Measurements from ENCODE around the gene ASB5. TPM values are rescaled to one million over a fixed set of nuclear protein-coding genes. Genes with fewer than 3 reads are reported as not detected.

ASB5 gene
- total and polyA plus RNA-seq, 2 of the 8 experiments (the other 6 are each of a cell fraction or from before 2014, with no cell fraction given): 0.02 TPM; not detected in 1

DNA sequence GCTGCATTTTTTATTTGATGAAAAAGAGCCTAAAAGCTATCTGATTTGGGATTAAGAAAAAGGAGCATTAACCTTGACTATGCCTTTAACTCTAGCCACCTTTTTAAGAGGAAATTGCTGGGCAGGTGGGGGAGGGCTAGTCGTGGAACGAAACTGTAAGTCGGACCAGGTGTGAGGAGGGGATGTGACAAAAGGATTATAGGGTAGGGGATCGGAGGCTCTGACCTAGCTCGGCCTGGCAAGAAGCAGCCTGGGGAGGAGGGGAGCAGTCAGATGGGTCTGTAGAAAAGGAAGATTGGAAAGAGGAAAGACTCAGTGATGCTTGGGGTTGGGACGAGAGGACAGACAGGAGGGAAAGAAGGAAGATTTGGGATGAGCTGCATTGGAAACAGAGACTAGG, 29.6 kb upstream of the ASB5 start:
- Histone ChIP-seq H3K36me3 (ENCODE audit: control insufficient read depth in 2 of 4, insufficient read depth in 4 of 4, low read length in 3 of 4) (no peaks in the 10 kb centered on the region), H3K23ac (ENCODE audit: insufficient read length) (no peak overlapping the region), H2BK5ac (ENCODE audit: low read depth, low read length) (no peak overlapping the region), H3K4me2 (ENCODE audit: insufficient read depth in 1 of 2, low read depth in 2 of 2, low read length in 2 of 2) (no peak overlapping the region), H2BK120ac (replicated peaks; ENCODE audit: low read depth, low read length) (no peak overlapping the region), H3K79me2 (ENCODE audit: control insufficient read depth in 1 of 2, insufficient read depth in 2 of 2, low read length in 2 of 2) (no peaks in the 10 kb centered on the region), H2BK15ac (ENCODE audit: low read length) (no peak overlapping the region), H3K4me3 (ENCODE audit: extremely low read depth in 1 of 4, insufficient read depth in 2 of 4, low read depth in 3 of 4, low read length in 4 of 4) (no peak overlapping the region), H3K79me1 (ENCODE audit: low read depth, low read length) (no peaks in the 10 kb centered on the region), H3K4ac (replicated peaks; ENCODE audit: insufficient read length, low read depth, low read length) (no peak overlapping the region), H3K23me2 (ENCODE audit: low read depth, low read length) (no peaks in the 10 kb centered on the region), H2BK12ac (ENCODE audit: low read depth, low read length) (no peak overlapping the region), H3K27me3 (replicated peaks in 1 of 4; ENCODE audit: control insufficient read depth in 3 of 4, extremely low read depth in 1 of 4, insufficient read depth in 3 of 4, low read length in 3 of 4) (peaks cover 0 to 3% (median 0%) of the 10 kb centered on the region in 4 experiments; a peak in 3 of 7 replicates), H2BK20ac (ENCODE audit: low read length) (no peak overlapping the region), H3K14ac (ENCODE audit: insufficient read length) (no peak overlapping the region), H4K8ac (ENCODE audit: extremely low read depth, insufficient read depth, low read length) (no peak overlapping the region), H4K5ac (ENCODE audit: insufficient read length, low read depth, low read length) (no peak overlapping the region), H3K4me1 (replicated peaks in 1 of 4; ENCODE audit: control insufficient read depth in 3 of 4, insufficient read depth in 4 of 4, low read length in 3 of 4) (peaks cover 0 to 4% (median 0%) of the 10 kb centered on the region in 4 experiments; a peak in 1 of 7 replicates), H4K91ac (replicated peaks; ENCODE audit: insufficient read length, low read length) (no peak overlapping the region), H3K9ac (replicated peaks in 1 of 4; ENCODE audit: extremely low read depth in 1 of 4, low read depth in 3 of 4, low read length in 3 of 4) (no peak overlapping the region), H3K27ac (ENCODE audit: low read depth, low read length) (no peak overlapping the region), H2AK5ac (ENCODE audit: low read depth, low read length) (no peak overlapping the region), H2AFZ (ENCODE audit: low read length) (no peak overlapping the region), H3K9me3 (ENCODE audit: insufficient read depth in 2 of 2, low read depth in 1 of 2, low read length in 1 of 2) (no peaks in the 10 kb centered on the region), H4K20me1 (replicated peaks in 1 of 2; ENCODE audit: control insufficient read depth in 1 of 2, insufficient read depth in 2 of 2, low read length in 2 of 2) (no peaks in the 10 kb centered on the region), H3K18ac (ENCODE audit: extremely low read depth, low read length) (no peak overlapping the region), H3K56ac (replicated peaks; ENCODE audit: insufficient read length, low read depth, low read length) (no peak overlapping the region)
- FAIRE-seq: no peak
- DNase-seq (ENCODE audit: low read depth in 1 of 2, low spot score in 2 of 2): no peak
- WGBS, 2 experiments (ENCODE audit: extremely low coverage in 1 of 2, insufficient coverage in 1 of 2, insufficient read length in 1 of 2, insufficient replicate concordance in 2 of 2, low coverage in 1 of 2, low lambda C conversion rate in 2 of 2, missing lambda C conversion rate in 1 of 2): 77% methylated on average over 6 of the region's 6 CpGs; no CpG with 5 or more reads in 1 of the 2 experiments
- CTCF ChIA-PET (ENCODE audit: partially characterized antibody): no interaction called here
- POLR2A ChIA-PET (ENCODE audit: partially characterized antibody): interaction anchor here (1.0 to 1.3 kb wide), 2 partner anchors 8 to 22 kb away, joined by 3 read pairs; no protein-coding TSS in a partner anchor
- TF ChIP-seq NANOG (IDR thresholded peaks at IDR 0.05; ENCODE audit: insufficient read depth, low read depth, low read length, poor library complexity, severe bottlenecking): no peak

Measured in H1 (cell line).